ENCODE measurements around the gene SERPINB12. TPM values are rescaled to one million over a fixed set of nuclear protein-coding genes. Genes with fewer than 3 reads are reported as not detected.

The SERPINB12 gene
- total RNA-seq, 1 donor from 2014 or later, result not detected

GRCh38 chr18:63544017-63544416 is 1.8 kb downstream of the SERPINB12 start:
- DNase-seq (ENCODE audit: low spot score), result no peak

GRCh38 chr18:63545000-63545399 is 2.8 kb downstream of the SERPINB12 start:
- no peak for DNase-seq (ENCODE audit: low spot score)
- intact Hi-C loops (cut with DNase I), result no loop called here

More at GRCh38 chr18:63544017-63544416, 1.8 kb downstream of the SERPINB12 start:
- intact Hi-C loops (cut with DNase I), result no loop called here

GRCh38 chr18:63550068-63550467 is 7.9 kb downstream of the SERPINB12 start:
- DNase-seq (ENCODE audit: low spot score), result no peak
- intact Hi-C loops (cut with DNase I), result no loop called here

- intact Hi-C loops (cut with DNase I), result no loop called here
- no peak for DNase-seq (ENCODE audit: low spot score)
Measured at GRCh38 chr18:63551769-63552168, 9.6 kb downstream of the SERPINB12 start.

- intact Hi-C loops (cut with DNase I), result no loop called here
- DNase-seq (ENCODE audit: low spot score), result no peak
Measured at GRCh38 chr18:63552581-63552980, 10.4 kb downstream of the SERPINB12 start.

GRCh38 chr18:63553081-63553480 is 10.9 kb downstream of the SERPINB12 start:
- no peak for DNase-seq (ENCODE audit: low spot score)
- intact Hi-C loops (cut with DNase I), result no loop called here

GRCh38 chr18:63559567-63560491 is 17.7 kb downstream of the SERPINB12 start:
- no peak for DNase-seq (ENCODE audit: low spot score)
- intact Hi-C loops (cut with DNase I), result no loop called here

GRCh38 chr18:63562284-63562683 is 20.1 kb downstream of the SERPINB12 start:
- intact Hi-C loops (cut with DNase I), result no loop called here
- no peak for DNase-seq (ENCODE audit: low spot score)

- DNase-seq (ENCODE audit: low spot score), result no peak
- intact Hi-C loops (cut with DNase I), result no loop called here
Measured at GRCh38 chr18:63564021-63564420, 21.9 kb downstream of the SERPINB12 start.

GRCh38 chr18:63564561-63564960 is 22.4 kb downstream of the SERPINB12 start:
- no peak for DNase-seq (ENCODE audit: low spot score)

GRCh38 chr18:63567276-63567675 is 25.1 kb downstream of the SERPINB12 start:
- no peak for DNase-seq (ENCODE audit: low spot score)
- intact Hi-C loops (cut with DNase I), result no loop called here

More at GRCh38 chr18:63564561-63564960, 22.4 kb downstream of the SERPINB12 start:
- intact Hi-C loops (cut with DNase I), result no loop called here

GRCh38 chr18:63567825-63568224 is 25.7 kb downstream of the SERPINB12 start:
- intact Hi-C loops (cut with DNase I), result no loop called here
- no peak for DNase-seq (ENCODE audit: low spot score)

- intact Hi-C loops (cut with DNase I), result no loop called here
- no peak for DNase-seq (ENCODE audit: low spot score)
Measured at GRCh38 chr18:63570721-63571120, 28.6 kb downstream of the SERPINB12 start.

- intact Hi-C loops (cut with DNase I), result loop anchor here (5.0 kb wide), 1 partner anchor 58 kb away; no protein-coding TSS in a partner anchor
- DNase-seq (ENCODE audit: low spot score), result no peak
Measured at GRCh38 chr18:63575681-63576080, 33.5 kb downstream of the SERPINB12 start.

GRCh38 chr18:63578357-63578958 is 36.3 kb downstream of the SERPINB12 start:
- DNase-seq (ENCODE audit: low spot score), result no peak
- intact Hi-C loops (cut with DNase I), result loop anchor here (5.0 kb wide), 1 partner anchor 61 kb away; no protein-coding TSS in a partner anchor

- no peak for DNase-seq (ENCODE audit: low spot score)
- intact Hi-C loops (cut with DNase I), result loop anchor here (5.0 kb wide), 1 partner anchor 62 kb away; no protein-coding TSS in a partner anchor
Measured at GRCh38 chr18:63579616-63580015, 37.4 kb downstream of the SERPINB12 start.

GRCh38 chr18:63585988-63586387 is 43.8 kb downstream of the SERPINB12 start:
- no peak for DNase-seq (ENCODE audit: low spot score)
- intact Hi-C loops (cut with DNase I), result no loop called here

GRCh38 chr18:63586431-63586830 is 44.3 kb downstream of the SERPINB12 start:
- no peak for DNase-seq (ENCODE audit: low spot score)
- intact Hi-C loops (cut with DNase I), result no loop called here

- DNase-seq (ENCODE audit: low spot score), result no peak
- intact Hi-C loops (cut with DNase I), result no loop called here
Measured at GRCh38 chr18:63586966-63587365, 44.8 kb downstream of the SERPINB12 start, which contains the start of gene SERPINB13. Gene SERPINB13 (plus strand): TSS chr18:63587343. CDS start chr18:63588668, 1,325 bp downstream.

- intact Hi-C loops (cut with DNase I), result no loop called here
- no peak for DNase-seq (ENCODE audit: low spot score)
Measured at GRCh38 chr18:63588909-63589308, 46.7 kb downstream of the SERPINB12 start.

GRCh38 chr18:63590373-63590772 is 48.2 kb downstream of the SERPINB12 start:
- DNase-seq (ENCODE audit: low spot score), result no peak
- intact Hi-C loops (cut with DNase I), result no loop called here

All from cardiac septum (tissue), 1 donor.